SK-N-MC (cell line): Measurements from ENCODE around the gene DSCAM.

Experiments
- EZH2 ChIP-seq: fragments of 200-600 bp; sonication (generic); IDR thresholded peaks from one replicate; pipeline ENCODE4 v1.6.1; 2017; ENCODE audit warnings: antibody characterized with exemption
- FOXP2 ChIP-seq: optimal IDR thresholded peaks from 2 replicates; pipeline ENCODE3; 2011; ENCODE audit warnings: mild to moderate bottlenecking, moderate library complexity; ENCODE audit not compliant: insufficient read depth; ENCODE audit errors: extremely low read length, control extremely low read depth
- POLR2AphosphoS5 ChIP-seq: IDR thresholded peaks from 2 replicates; pipeline ENCODE4 v1.6.1; 2012; ENCODE audit warnings: mild to moderate bottlenecking, low read depth, low read length, borderline replicate concordance

- TF ChIP-seq POLR2AphosphoS5 (no peak), EZH2 (no peak), FOXP2 (no peak)
Observed at GRCh38 chr21:40041446-40041845, 805.5 kb downstream of the DSCAM start.
